GM21576 (cell line): Measurements from ENCODE around the gene PYY.
"Not testable (repeated sequence)": the region's sequence is repeated elsewhere in the genome, so short reads cannot be mapped to it uniquely, and the experiment has no call there.

Experiments
- ATAC-seq: cut with Tn5 transposase; IDR thresholded peaks from one replicate; pipeline ENCODE4 v1.9.1; 2021; ENCODE audit warnings: mild to moderate bottlenecking, moderate library complexity; ENCODE audit not compliant: unreplicated experiment

The PYY gene

DNA sequence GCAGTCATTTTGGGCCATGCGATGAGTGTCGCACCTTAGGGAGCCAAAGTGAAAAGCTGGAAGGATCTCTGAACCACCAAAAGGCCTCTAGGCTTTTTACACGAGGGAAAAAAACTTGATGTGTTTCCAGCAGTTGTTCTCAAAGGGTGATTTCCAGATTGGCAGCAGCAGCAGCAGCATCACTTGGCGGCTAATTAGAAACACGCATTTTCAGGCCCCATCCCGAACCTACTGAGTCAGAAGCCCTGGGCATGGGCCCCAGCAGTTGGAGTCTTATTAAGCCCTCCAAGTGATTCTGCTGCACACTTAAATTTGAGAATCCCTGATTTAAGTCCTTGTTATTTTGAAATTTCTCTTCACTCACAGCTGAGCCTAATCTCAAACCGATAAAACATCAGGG lies 25.3 kb upstream of the PYY start:
- no peak for ATAC-seq

GRCh38 chr17:43978078-43978477 lies 24.3 kb upstream of the PYY start:
- no peak for ATAC-seq

DNA sequence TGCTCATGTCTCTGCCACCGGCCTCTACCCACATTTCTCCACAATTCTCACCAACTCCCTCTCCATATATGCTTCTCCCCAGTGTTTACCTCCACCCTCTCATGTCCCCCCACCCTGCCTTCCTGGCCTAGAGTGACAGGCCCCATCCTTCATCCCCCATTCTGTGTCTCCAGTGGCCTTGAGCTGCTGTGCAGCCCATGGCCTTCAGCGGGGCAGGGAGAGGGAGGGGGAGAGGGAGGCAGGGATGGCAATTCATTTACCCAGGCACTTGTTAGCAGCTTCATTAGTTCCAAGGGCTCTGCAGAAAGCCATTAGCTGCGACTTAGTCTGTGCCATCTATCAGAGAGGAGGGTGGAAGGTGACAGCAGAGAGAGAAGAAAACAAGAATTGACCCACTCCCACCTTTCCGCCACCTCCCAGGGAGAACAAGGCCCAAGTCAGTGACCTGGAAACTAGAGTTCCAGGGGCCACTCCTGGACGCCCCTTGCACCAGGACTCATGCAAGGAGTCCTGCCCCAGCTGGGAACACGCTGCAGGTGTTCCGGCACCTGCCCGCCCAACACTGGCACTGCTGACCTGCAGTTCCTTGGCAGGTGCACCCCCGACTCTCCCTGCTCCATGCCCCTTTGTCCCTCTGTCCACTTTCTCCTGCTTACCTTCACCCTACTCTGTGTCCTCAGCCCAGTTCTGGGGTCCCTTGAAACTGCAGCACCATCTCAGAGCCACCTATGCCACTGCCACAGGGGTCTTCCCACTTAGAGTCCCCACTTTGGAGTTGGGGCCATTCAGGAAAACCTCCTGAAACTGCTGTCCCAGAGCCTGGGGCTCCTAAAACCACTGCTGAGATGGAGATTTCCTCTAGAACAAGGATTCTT lies 23.5 kb upstream of the PYY start:
- ATAC-seq, result no peak

DNA sequence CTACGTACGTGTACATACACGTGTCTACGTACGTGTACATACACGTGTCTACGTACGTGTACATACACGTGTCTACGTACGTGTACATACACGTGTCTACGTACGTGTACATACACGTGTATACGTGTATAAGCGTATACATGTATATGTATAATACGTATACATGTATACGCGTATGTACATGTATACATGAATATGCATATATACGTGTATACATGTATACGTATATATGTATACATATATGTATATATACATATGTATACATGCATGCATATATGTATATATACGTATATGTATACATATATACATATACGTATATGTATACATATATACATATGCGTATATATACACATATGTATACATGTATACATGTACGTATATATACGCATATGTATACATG lies 22.2 kb upstream of the PYY start:
- ATAC-seq, result no peak

- ATAC-seq, result no peak
These were observed 20.9 kb upstream of the PYY start for GRCh38 chr17:43974382-43975266.

- ATAC-seq, result not testable (repeated sequence)
These were observed 18.9 kb upstream of the PYY start for GRCh38 chr17:43972444-43973212.

- not testable (repeated sequence) for ATAC-seq
These were observed 17.7 kb upstream of the PYY start for GRCh38 chr17:43971436-43971835.

DNA sequence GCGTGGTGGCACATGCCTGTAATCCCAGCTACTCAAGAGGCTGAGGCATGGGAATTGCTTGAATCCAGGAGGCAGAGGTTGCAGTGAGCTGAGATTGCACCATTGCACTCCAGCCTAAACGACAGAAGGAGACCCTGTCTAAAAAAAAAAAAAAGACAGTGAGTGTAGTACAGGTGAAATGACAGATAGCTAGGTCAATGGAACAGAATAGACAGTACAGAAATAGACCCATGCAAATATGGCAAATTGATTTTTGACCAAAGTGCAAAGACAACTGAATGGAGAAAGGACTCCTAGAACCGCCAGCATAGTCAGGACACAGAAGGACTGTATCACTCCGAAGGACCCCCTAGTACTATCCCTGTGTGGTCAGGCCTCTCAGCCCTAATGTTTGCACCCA lies 16.6 kb upstream of the PYY start:
- ATAC-seq, result no peak

- ATAC-seq, result no peak
These were observed 13.6 kb upstream of the PYY start for GRCh38 chr17:43967251-43967875.

GRCh38 chr17:43966276-43966675 lies 12.5 kb upstream of the PYY start:
- no peak for ATAC-seq

DNA sequence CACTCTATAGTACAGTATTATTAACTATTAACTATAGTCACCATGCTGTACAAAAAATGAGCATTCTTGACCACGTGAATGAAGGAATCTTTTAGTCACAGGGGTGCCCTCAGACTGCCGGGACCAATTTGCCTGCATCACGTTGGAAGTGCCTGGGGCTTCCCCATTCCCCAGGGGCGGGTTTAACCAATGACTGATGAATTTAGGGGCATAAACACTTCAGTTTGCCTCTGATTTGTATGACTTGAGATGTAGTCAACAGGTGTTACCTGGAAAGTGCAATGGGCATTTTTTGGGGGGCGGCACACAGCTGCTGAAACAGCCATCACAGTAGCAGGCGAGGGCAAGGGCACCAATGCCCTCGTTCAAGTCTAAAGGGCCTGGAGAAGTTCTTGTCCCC lies 8.7 kb upstream of the PYY start:
- ATAC-seq, result no peak

DNA sequence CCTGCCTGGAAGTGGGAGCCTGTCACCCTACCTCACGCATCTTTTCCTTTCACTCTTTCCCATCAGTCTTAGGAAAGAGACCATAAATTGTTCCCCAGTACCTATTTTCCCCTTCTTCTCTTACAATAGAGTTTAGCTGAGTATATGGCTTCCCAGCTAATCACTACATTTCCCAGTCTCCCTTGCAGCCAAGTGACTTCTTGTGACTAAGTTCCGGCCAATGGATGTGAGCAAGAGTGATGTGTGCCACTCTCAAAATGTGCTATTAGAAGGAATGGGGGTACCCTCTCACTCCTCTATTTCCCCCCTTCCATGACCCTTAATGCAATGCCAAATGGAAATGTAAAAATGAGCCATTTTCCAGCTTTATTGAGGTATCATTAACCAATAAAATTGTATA lies 8.2 kb upstream of the PYY start:
- ATAC-seq, result no peak

- not testable (repeated sequence) for ATAC-seq
These were observed 7.6 kb upstream of the PYY start for GRCh38 chr17:43961292-43961691.

- ATAC-seq, result no peak
These were observed 5.1 kb upstream of the PYY start for GRCh38 chr17:43958748-43959352.

GRCh38 chr17:43956222-43956621 lies 2.5 kb upstream of the PYY start:
- no peak for ATAC-seq

GRCh38 chr17:43952724-43953666 lies 745 bp downstream of the PYY start:
- ATAC-seq, result no peak

DNA sequence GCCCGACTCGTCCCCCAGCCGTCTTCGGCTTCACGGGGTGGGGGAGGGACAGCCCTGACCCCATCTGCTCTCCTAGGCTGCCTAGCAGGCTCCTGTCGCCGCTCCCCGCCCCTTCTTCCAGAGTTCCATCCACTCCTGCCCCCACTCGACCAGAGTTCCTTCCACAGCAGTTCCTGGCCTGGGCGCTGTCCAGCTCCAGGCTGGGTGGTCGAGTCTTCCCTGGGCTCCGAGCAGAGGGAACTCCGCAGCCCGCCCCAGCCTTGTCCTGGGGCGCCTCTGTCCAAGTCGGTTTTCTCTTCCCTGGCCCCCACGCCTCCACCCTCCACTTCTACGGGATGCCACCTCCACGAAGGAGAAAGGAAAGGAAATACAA lies 1.4 kb downstream of the PYY start:
- no peak for ATAC-seq

GRCh38 chr17:43951750-43952149 lies 2.0 kb downstream of the PYY start:
- ATAC-seq, result no peak

GRCh38 chr17:43950554-43950953 lies 3.2 kb downstream of the PYY start:
- no peak for ATAC-seq
